ENCODE results near the gene PRR18. TPM values are rescaled to one million over a fixed set of nuclear protein-coding genes. Genes with fewer than 3 reads are reported as not detected.
"Not testable (repeated sequence)": the region's sequence is repeated elsewhere in the genome, so short reads cannot be mapped to it uniquely, and the experiment has no call there.

The PRR18 gene
- total RNA-seq, 1 donor from 2014 or later, result 0.13 TPM

DNA sequence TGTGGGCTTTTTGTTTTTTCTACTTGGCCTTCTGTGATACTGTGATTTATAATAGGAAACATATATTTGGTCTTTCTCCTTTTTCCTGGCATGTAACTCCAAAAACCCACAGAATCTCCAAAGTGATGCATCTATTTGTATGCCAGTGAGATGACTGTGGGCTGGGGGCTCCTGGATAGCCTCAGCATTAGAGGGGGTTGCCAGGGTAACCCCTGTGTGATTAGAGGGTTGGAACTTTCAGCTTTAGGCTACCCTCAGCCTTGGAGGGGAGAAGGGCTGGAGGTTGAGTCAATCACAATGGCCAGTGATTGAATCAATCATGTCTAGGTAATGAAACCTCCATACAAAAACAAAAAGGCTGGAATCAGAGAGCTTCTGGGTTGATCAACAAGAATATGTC lies 44.7 kb upstream of the PRR18 start:
- no peak for TF ChIP-seq CTCF (IDR thresholded peaks at IDR 0.05; ENCODE audit: insufficient read depth, low read length, poor library complexity, severe bottlenecking)
- DNase-seq (ENCODE audit: low read depth), result no peak
- Histone ChIP-seq H3K27me3 (ENCODE audit: control insufficient read depth, insufficient read depth, low read length) (no peaks in the 10 kb centered on the region), H3K36me3 (ENCODE audit: control insufficient read depth, insufficient read depth, low read length) (no peaks in the 10 kb centered on the region), H3K4me3 (ENCODE audit: low read depth, low read length) (no peak overlapping the region)

- no peaks in the 10 kb centered on the region for H3K27me3 ChIP-seq (ENCODE audit: control insufficient read depth, insufficient read depth, low read length)
- TF ChIP-seq CTCF (IDR thresholded peaks at IDR 0.05; ENCODE audit: insufficient read depth, low read length, poor library complexity, severe bottlenecking), result no peak
- no peaks in the 10 kb centered on the region for H3K36me3 ChIP-seq (ENCODE audit: control insufficient read depth, insufficient read depth, low read length)
- H3K4me3 ChIP-seq (ENCODE audit: low read depth, low read length), result no peak overlapping the region
- DNase-seq (ENCODE audit: low read depth), result no peak
Measured at GRCh38 chr6:166351715-166352285, 43.6 kb upstream of the PRR18 start.

DNA sequence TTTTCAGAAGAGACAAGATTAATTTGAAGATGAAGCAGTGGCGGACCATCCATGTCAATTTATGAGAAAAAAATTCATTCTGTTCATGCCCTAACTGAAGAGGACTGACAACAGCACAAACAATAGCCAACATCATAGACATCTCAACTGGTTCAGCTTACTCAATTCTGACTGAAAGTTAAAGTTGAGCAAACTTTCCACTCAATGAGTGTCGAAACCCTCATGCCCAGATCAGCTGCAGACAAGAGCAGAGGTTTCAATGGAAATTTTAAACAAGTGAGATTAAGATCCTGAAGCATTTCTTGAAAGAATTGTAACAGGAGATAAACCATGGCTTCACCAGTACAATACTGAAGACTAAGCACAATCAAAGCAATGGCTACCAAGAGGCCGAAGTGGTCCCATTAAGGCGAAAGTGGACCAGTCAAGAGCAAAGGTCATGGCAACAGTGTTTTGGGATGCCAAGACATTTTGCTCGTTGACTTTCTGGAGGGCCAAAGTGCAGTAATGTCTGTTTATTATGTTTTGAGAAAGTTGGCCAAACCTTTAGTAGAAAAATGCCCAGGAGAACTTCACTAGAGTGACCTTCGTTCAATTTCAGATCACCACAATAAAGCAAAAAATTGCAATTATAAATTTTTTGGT lies 40.2 kb upstream of the PRR18 start:
- Histone ChIP-seq H3K36me3 (ENCODE audit: control insufficient read depth, insufficient read depth, low read length) (no peaks in the 10 kb centered on the region), H3K27me3 (ENCODE audit: control insufficient read depth, insufficient read depth, low read length) (no peaks in the 10 kb centered on the region), H3K4me3 (ENCODE audit: low read depth, low read length) (no peak overlapping the region)
- DNase-seq (ENCODE audit: low read depth), result no peak
- TF ChIP-seq CTCF (IDR thresholded peaks at IDR 0.05; ENCODE audit: insufficient read depth, low read length, poor library complexity, severe bottlenecking), result no peak

GRCh38 chr6:166346965-166347364 lies 38.8 kb upstream of the PRR18 start:
- DNase-seq (ENCODE audit: low read depth), result no peak
- Histone ChIP-seq H3K4me3 (ENCODE audit: low read depth, low read length) (no peak overlapping the region), H3K27me3 (ENCODE audit: control insufficient read depth, insufficient read depth, low read length) (no peaks in the 10 kb centered on the region), H3K36me3 (ENCODE audit: control insufficient read depth, insufficient read depth, low read length) (no peaks in the 10 kb centered on the region)
- no peak for TF ChIP-seq CTCF (IDR thresholded peaks at IDR 0.05; ENCODE audit: insufficient read depth, low read length, poor library complexity, severe bottlenecking)

- no peak for DNase-seq (ENCODE audit: low read depth)
- H3K4me3 ChIP-seq (ENCODE audit: low read depth, low read length), result no peak overlapping the region
- H3K36me3 ChIP-seq (ENCODE audit: control insufficient read depth, insufficient read depth, low read length), result no peaks in the 10 kb centered on the region
- H3K27me3 ChIP-seq (ENCODE audit: control insufficient read depth, insufficient read depth, low read length), result no peaks in the 10 kb centered on the region
- no peak for TF ChIP-seq CTCF (IDR thresholded peaks at IDR 0.05; ENCODE audit: insufficient read depth, low read length, poor library complexity, severe bottlenecking)
Measured at GRCh38 chr6:166346449-166346848, 38.3 kb upstream of the PRR18 start.

DNA sequence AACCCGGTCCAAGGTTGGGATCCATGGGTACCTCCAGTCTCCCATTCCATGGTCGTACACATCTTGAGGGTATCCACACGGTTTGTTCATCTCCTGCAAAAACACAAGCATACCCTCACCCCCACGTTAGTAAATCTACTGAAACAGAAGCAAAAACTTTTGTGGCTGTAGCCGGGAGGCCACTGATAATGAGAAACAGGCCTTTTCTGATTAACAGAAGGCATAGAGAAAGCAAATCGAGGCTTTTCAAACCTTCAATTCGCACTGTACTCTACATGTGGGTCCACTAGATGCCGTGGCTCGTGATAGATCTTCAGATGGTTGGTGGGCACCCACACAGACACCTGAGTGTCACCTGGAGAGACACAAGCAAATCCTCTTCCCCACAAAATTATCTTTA lies 37.5 kb upstream of the PRR18 start:
- H3K4me3 ChIP-seq (ENCODE audit: low read depth, low read length); H3K36me3 ChIP-seq (ENCODE audit: control insufficient read depth, insufficient read depth, low read length); DNase-seq (ENCODE audit: low read depth); H3K27me3 ChIP-seq (ENCODE audit: control insufficient read depth, insufficient read depth, low read length): not testable (repeated sequence)

- DNase-seq (ENCODE audit: low read depth); H3K4me3 ChIP-seq (ENCODE audit: low read depth, low read length); H3K27me3 ChIP-seq (ENCODE audit: control insufficient read depth, insufficient read depth, low read length); H3K36me3 ChIP-seq (ENCODE audit: control insufficient read depth, insufficient read depth, low read length): not testable (repeated sequence)
Measured at GRCh38 chr6:166344921-166345320, 36.7 kb upstream of the PRR18 start.
